Small intestine (tissue), 16 donors: ENCODE results near the gene REPS2. TPM values are rescaled to one million over a fixed set of nuclear protein-coding genes. Genes with fewer than 3 reads are reported as not detected.
A peak's percentile ranks its signal among the peaks of the same experiment; 100 is the strongest.

Source experiments
- DNase-seq, 2 donors: peaks; one replicate each; pipeline versions ENCODE4 v3.0.0 to v3.0.0-alpha.2; 2013
- FAIRE-seq: peaks from 2 replicates; lab custom pipeline; 2012; peaks lifted over from hg19 to GRCh38; lab: Jason Lieb, UNC
- H3K27ac ChIP-seq, 3 donors: one replicate each; pipeline ENCODE4 v1.5.1; 2013; ENCODE audit warnings: low read length in 2 of 3, mild to moderate bottlenecking in 2 of 3, control low read depth in 1 of 3, inconsistent platforms in 1 of 3, low read depth in 1 of 3, moderate library complexity in 1 of 3
- H3K27me3 ChIP-seq, 3 donors: one replicate each; pipeline ENCODE4 v1.6.1; 2013; ENCODE audit warnings: low read length in 3 of 3, inconsistent platforms in 1 of 3; ENCODE audit not compliant: control insufficient read depth in 3 of 3, insufficient read depth in 3 of 3
- H3K36me3 ChIP-seq, 3 donors: one replicate each; pipeline ENCODE4 v1.6.1; 2013; ENCODE audit warnings: low read length in 3 of 3, inconsistent platforms in 1 of 3, low read depth in 1 of 3, mild to moderate bottlenecking in 1 of 3, moderate library complexity in 1 of 3; ENCODE audit not compliant: control insufficient read depth in 3 of 3, insufficient read depth in 2 of 3
- H3K4me1 ChIP-seq, 3 donors: one replicate each; pipeline ENCODE4 v1.6.1; 2013; ENCODE audit warnings: low read length in 2 of 3, inconsistent platforms in 1 of 3, low read depth in 1 of 3, mild to moderate bottlenecking in 1 of 3, moderate library complexity in 1 of 3; ENCODE audit not compliant: control insufficient read depth in 3 of 3, insufficient read depth in 2 of 3
- H3K4me3 ChIP-seq, 3 donors: one replicate each; pipeline ENCODE4 v1.5.1; 2013; ENCODE audit warnings: low read length in 3 of 3, control low read depth in 1 of 3, inconsistent platforms in 1 of 3, low read depth in 1 of 3, mild to moderate bottlenecking in 1 of 3, moderate library complexity in 1 of 3
- H3K9me3 ChIP-seq, 2 donors: one replicate each; pipeline ENCODE4 v1.6.1; 2013; ENCODE audit warnings: low read depth in 1 of 2, low read length in 1 of 2; ENCODE audit not compliant: control insufficient read depth in 2 of 2, insufficient read depth in 1 of 2
- WGBS, 3 donors: extraction: QIAGEN DNeasy Blood & Tissue Kit; methylation state at CpG; one replicate each; pipeline ENCODE4 v1.1.7; 2013; 5-methylcytosine and 5-hydroxymethylcytosine counted together
- long read RNA-seq, 10 donors: transcript quantifications; one replicate each; lab custom pipeline, GENCODE V29; 2026
- polyA plus RNA-seq, 4 donors: library from polyadenylated mRNA; stranded (reverse) in 3 of 4; unstranded in 1 of 4; fragments of 200-250 nt in 3 of 4; fragments of 120-200 nt in 1 of 4; gene quantifications; one replicate each; pipeline versions ENCODE4 v1.2.1 to v1.2.3, GENCODE V29; 2013
- donor health status: healthy with polysubstance abuse.
- donor health status: control.
- donor health status: control.
- donor health status: Bipolar disorder and iron deficiency.
- donor health status: healthy.

Gene REPS2
- 1 to 10 TPM; 1.3 to 8.3 (median 3.2) TPM for polyA plus RNA-seq
- long read RNA-seq, donor 1, partial matches to known transcripts, result 0 of 1 reads
- long read RNA-seq, donor 1, other reads (novel, unspliced or antisense), result 0 of 1 reads
- long read RNA-seq, donor 2, full-length matches to known transcripts, result 1 of 1 reads
- long read RNA-seq, donor 2, partial matches to known transcripts, result 0 of 1 reads
- long read RNA-seq, donor 2, other reads (novel, unspliced or antisense), result 0 of 1 reads
- long read RNA-seq, donor 3, result 0 reads
- long read RNA-seq, donor 4, result 0 reads
- long read RNA-seq, donor 5, result 0 reads
- long read RNA-seq, donor 6, result 0 reads
- long read RNA-seq, donor 7, result 0 reads
- long read RNA-seq, donor 8, result 0 reads
- long read RNA-seq, donor 9, result 0 reads
- long read RNA-seq, donor 10, partial matches to known transcripts, result 0 of 1 reads
- long read RNA-seq, donor 10, other reads (novel, unspliced or antisense), result 0 of 1 reads

DNA sequence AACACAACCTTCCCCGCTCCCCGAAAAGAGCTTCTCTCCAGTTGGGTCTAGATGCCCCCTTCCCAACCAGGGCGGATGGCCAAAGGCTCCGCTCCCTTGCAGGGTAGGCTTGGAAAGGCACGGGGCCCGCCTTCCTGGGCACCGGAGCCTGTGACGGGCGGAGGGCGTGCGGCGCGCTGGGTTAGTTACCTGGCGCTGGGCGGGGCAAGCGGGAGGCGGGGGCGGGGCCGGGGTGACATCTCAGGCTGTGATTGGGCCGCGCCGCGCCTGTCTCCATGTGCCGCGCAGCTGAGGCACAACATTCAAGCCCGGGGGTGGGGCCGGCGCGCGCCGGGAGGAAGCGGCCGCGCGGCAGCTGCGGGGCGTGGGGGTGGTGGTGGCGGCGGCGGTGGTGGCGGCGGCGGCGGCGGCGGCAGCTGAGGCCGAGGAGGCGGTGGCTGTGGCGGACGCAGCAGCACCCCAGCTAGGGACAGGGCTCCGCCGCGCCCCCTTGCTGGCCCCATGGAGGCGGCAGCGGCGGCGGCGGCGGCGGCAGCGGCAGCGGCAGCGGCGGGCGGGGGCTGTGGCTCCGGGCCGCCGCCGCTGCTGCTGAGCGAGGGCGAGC lies at the start of gene REPS2:
TSS of gene REPS2 (plus strand) at position 298 of the 604 bp plus-strand sequence. CDS start at position 502, 204 bp downstream.
- peak within 1 kb of the TSS in 2 of 3 donors; percentile 49 to 67 for H3K27ac ChIP-seq
- peak within 1 kb of the TSS; percentile 53 to 60 (median 58) for H3K4me3 ChIP-seq
- no peaks in the 10 kb centered on the region for H3K36me3 ChIP-seq
- no peaks in the 10 kb centered on the region for H3K9me3 ChIP-seq
- H3K27me3 ChIP-seq, result no peaks in the 10 kb centered on the region
- no peaks in the 10 kb centered on the region for H3K4me1 ChIP-seq
- DNase-seq, result peak; percentile 83 to 89
- 1 to 43% (median 12%) methylated on average over 9 to 71 of the region's 71 CpGs for whole genome bisulfite sequencing, 3 donors
- no peak for FAIRE-seq

DNA sequence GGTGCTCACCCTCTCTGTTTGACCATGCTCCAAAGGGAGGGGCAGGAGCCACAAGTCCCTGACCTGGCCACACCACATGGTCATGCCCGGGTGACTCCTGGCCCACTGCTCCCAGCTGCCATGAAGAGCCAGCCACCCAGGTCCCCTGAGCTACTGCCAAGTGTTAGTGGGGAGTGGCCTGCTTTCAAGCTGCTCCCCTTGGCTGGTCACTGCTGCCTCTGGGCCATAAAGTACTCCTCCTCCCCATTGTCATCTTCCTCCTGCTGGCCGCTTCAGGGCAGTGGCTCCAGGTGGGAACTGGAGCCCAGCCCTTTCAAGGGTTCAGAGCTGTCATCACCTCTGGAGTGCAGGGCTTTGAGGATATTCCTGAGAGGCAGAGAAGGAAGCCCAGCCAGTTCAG lies 49.0 kb upstream of the REPS2 start:
- Histone ChIP-seq H3K36me3 (no peaks in the 10 kb centered on the region), H3K4me3 (no peak overlapping the region), H3K27ac (no peak overlapping the region), H3K27me3 (no peaks in the 10 kb centered on the region), H3K4me1 (no peaks in the 10 kb centered on the region), H3K9me3 (no peaks in the 10 kb centered on the region)
- FAIRE-seq (no peak), DNase-seq (no peak)
- WGBS, 3 donors, result 80 to 85% methylated on average over 2 of the region's 2 CpGs; no CpG with 5 or more reads in 1 of the 3 donors

GRCh38 chrX:16903274-16904022 lies 43.0 kb upstream of the REPS2 start:
- 75 to 84% (median 78%) methylated on average over 8 of the region's 8 CpGs for WGBS, 3 donors
- no peak overlapping the region for H3K4me3 ChIP-seq
- no peak for FAIRE-seq
- H3K9me3 ChIP-seq, result no peaks in the 10 kb centered on the region
- no peaks in the 10 kb centered on the region for H3K27me3 ChIP-seq
- H3K36me3 ChIP-seq, result no peaks in the 10 kb centered on the region
- no peak for DNase-seq
- no peaks in the 10 kb centered on the region for H3K4me1 ChIP-seq
- no peak overlapping the region for H3K27ac ChIP-seq

DNA sequence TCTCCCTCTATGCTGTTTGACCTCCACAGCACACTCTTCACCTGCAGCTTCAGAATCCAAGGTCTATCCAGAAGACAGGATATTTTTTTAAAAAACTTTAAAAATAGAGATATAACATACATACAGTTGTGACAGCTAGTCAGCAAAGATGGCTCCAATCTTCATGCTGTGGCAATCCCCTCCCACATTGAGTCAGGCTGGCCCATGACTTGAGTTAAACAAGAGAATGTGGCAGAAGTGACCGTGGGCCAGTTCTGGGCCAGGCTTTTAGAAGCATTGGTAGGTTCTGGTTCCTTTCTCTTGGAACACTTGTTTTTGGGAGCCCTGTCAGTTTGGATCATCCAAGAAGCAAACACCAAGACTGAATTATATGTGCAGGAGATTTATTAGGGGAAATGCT lies 36.1 kb upstream of the REPS2 start:
- H3K4me3 ChIP-seq, result no peak overlapping the region

DNA sequence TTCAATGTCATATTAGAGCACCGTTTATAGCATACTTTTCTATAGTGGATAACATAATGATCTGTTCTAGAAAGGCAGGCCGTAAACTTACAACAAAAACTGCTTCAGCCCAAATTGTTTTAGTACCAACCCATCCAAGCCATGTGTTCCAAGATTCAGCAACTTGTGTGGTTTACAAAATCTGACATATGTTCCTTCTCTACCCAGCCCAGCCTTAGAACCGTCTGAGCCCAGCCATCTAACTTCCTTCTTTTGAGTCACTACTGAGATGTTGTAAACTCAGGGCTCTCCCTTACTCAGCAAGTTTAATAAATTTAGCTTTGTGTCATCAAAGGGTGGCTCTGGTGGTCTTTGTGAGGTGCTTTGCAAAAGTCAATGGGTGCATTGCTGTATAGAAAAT lies 32.4 kb upstream of the REPS2 start:
- Histone ChIP-seq H3K27ac (no peak overlapping the region), H3K4me3 (no peak overlapping the region), H3K36me3 (no peaks in the 10 kb centered on the region), H3K4me1 (no peaks in the 10 kb centered on the region), H3K9me3 (no peaks in the 10 kb centered on the region), H3K27me3 (peaks cover 0 to 2% (median 0%) of the 10 kb centered on the region in 3 donors)
- WGBS, 3 donors, result 61 to 80% (median 68%) methylated on average over 3 of the region's 3 CpGs
- DNase-seq (no peak), FAIRE-seq (no peak)

More for the DNA sequence above, 36.1 kb upstream of the REPS2 start:
- FAIRE-seq (no peak), DNase-seq (no peak)
- WGBS, 3 donors, result 72 to 86% (median 81%) methylated on average over 1 of the region's 1 CpG
- Histone ChIP-seq H3K4me1 (no peaks in the 10 kb centered on the region), H3K9me3 (no peaks in the 10 kb centered on the region), H3K27me3 (peaks cover 0 to 2% (median 0%) of the 10 kb centered on the region in 3 donors), H3K36me3 (no peaks in the 10 kb centered on the region), H3K27ac (no peak overlapping the region)

GRCh38 chrX:16916561-16916960 lies 29.9 kb upstream of the REPS2 start:
- FAIRE-seq (no peak), DNase-seq (no peak)
- Histone ChIP-seq H3K36me3 (no peaks in the 10 kb centered on the region), H3K4me1 (no peaks in the 10 kb centered on the region), H3K9me3 (no peaks in the 10 kb centered on the region), H3K27me3 (peaks cover 0 to 2% (median 0%) of the 10 kb centered on the region in 3 donors), H3K4me3 (no peak overlapping the region), H3K27ac (no peak overlapping the region)
- 79 to 93% (median 85%) methylated on average over 1 to 4 of the region's 5 CpGs for WGBS, 3 donors

- Histone ChIP-seq H3K27ac (no peak overlapping the region), H3K9me3 (no peaks in the 10 kb centered on the region), H3K4me1 (no peaks in the 10 kb centered on the region), H3K4me3 (no peak overlapping the region), H3K36me3 (no peaks in the 10 kb centered on the region), H3K27me3 (peaks cover 0 to 2% (median 0%) of the 10 kb centered on the region in 3 donors)
- 80 to 91% (median 82%) methylated on average over 6 of the region's 6 CpGs for WGBS, 3 donors
- FAIRE-seq (no peak), DNase-seq (no peak)
Observed at GRCh38 chrX:16917120-16917519, 29.3 kb upstream of the REPS2 start.

GRCh38 chrX:16918979-16919378 lies 27.5 kb upstream of the REPS2 start:
- Histone ChIP-seq H3K4me3 (no peak overlapping the region), H3K27me3 (no peaks in the 10 kb centered on the region), H3K27ac (no peak overlapping the region), H3K9me3 (no peaks in the 10 kb centered on the region), H3K36me3 (no peaks in the 10 kb centered on the region), H3K4me1 (no peaks in the 10 kb centered on the region)
- FAIRE-seq (no peak), DNase-seq (no peak)
